Karpas-422 (cell line): ENCODE results near the gene UCP2. TPM values are rescaled to one million over a fixed set of nuclear protein-coding genes. Genes with fewer than 3 reads are reported as not detected.

Experiments
- DNase-seq: peaks from one replicate; pipeline ENCODE4 v3.0.0-alpha.2; 2015
- H2AFZ ChIP-seq: fragments of 200-600 bp; sonication (generic); 2 replicates; pipeline ENCODE4 v1.6.1; 2014; ENCODE audit warnings: antibody characterized with exemption, low read length, mixed read lengths
- H3K27ac ChIP-seq: fragments of 200-600 bp; sonication (generic); 2 replicates; pipeline ENCODE4 v1.5.1; 2014; ENCODE audit warnings: mild to moderate bottlenecking, low read length, moderate library complexity
- H3K27me3 ChIP-seq: fragments of 200-600 bp; sonication (generic); 2 replicates; pipeline ENCODE4 v1.6.1; 2014; ENCODE audit warnings: low read length, mixed read lengths
- H3K36me3 ChIP-seq: fragments of 200-600 bp; sonication (generic); 2 replicates; pipeline ENCODE4 v1.6.1; 2014; ENCODE audit warnings: low read length, mixed read lengths; ENCODE audit not compliant: insufficient read depth
- H3K4me1 ChIP-seq: fragments of 200-600 bp; sonication (generic); 2 replicates; pipeline ENCODE4 v1.6.1; 2014; ENCODE audit warnings: mild to moderate bottlenecking, low read length, mixed read lengths
- H3K4me2 ChIP-seq: fragments of 200-600 bp; sonication (generic); 2 replicates; pipeline ENCODE4 v1.6.1; 2014; ENCODE audit warnings: low read length, low read depth, mild to moderate bottlenecking; ENCODE audit not compliant: poor library complexity, severe bottlenecking
- H3K4me3 ChIP-seq: fragments of 200-600 bp; sonication (generic); 2 replicates; pipeline ENCODE4 v1.5.1; 2014; ENCODE audit warnings: mild to moderate bottlenecking, antibody characterized with exemption, low read length, mixed read lengths
- H3K79me2 ChIP-seq: fragments of 200-600 bp; sonication (generic); 2 replicates; pipeline ENCODE4 v1.6.1; 2014; ENCODE audit warnings: mild to moderate bottlenecking, low read length, mixed read lengths
- H3K9ac ChIP-seq: fragments of 200-600 bp; sonication (generic); 2 replicates; pipeline ENCODE4 v1.6.0; 2014; ENCODE audit warnings: low read length
- H3K9me2 ChIP-seq: fragments of 200-600 bp; sonication (generic), shearing (Covaris generic); replicated peaks from 2 replicates; pipeline ENCODE4 v1.6.0; 2014; ENCODE audit warnings: mild to moderate bottlenecking, low read length, moderate library complexity; ENCODE audit not compliant: insufficient read depth
- H3K9me3 ChIP-seq: fragments of 300-700, 200-600 bp; sonication (generic); 2 replicates; pipeline ENCODE4 v1.6.1; 2014; ENCODE audit warnings: low read length, mixed read lengths
- H4K20me1 ChIP-seq: fragments of 200-600 bp; sonication (generic); 2 replicates; pipeline ENCODE4 v1.6.1; 2014; ENCODE audit warnings: mild to moderate bottlenecking, antibody characterized with exemption, low read length, low read depth; ENCODE audit not compliant: insufficient read depth
- total RNA-seq: library from RNA; depleted of rRNA; stranded (reverse); fragments of >200 nt; shearing (Covaris generic); gene quantifications from 2 replicates; pipeline ENCODE4 v1.2.3, GENCODE V29; 2014; ENCODE audit warnings: low replicate concordance

Gene UCP2
- total RNA-seq, 1 experiment from 2014 or later: 274 TPM

DNA sequence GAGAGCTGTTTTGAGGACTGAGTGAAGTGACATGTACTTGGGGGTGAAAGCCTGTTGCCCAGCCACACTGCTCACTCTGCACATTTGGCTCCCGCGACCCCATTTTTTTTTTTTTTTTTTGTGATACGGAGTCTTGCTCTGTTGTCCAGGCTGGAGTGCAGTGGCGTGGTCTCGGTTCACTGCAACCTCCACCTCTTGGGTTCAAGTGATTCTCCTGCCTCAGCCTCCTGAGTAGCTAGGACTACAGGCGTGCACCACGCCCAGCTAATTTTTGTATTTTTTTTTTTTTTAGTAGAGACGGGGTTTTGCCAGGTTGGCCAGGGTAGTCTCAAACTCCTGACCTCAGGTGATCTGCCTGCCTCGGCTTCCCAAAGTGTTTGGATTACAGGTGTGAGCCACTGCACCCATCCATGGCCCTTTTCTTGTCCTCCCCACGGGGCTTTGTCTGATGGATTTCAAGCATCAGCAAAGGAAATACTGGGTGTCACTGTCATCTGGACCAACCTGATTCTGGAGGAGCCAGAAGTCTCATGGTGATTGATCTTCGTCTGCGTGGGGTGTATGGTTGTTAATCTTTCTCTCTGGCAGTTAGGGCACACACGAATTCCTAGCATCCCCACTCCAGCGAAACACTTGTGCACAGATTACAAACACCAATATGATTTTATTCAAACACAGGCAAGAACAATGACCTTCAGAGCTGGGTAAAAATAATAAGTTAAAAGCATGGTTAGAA is 29.6 kb upstream of the UCP2 start:
- H2AFZ ChIP-seq: no peak overlapping the region
- peaks cover 30% of the 10 kb centered on the region for H3K4me1 ChIP-seq
- no peak overlapping the region for H3K4me3 ChIP-seq
- peaks cover 8% of the 10 kb centered on the region; the same call in 1 of the 2 replicates for H3K36me3 ChIP-seq
- H3K9me3 ChIP-seq: no peaks in the 10 kb centered on the region
- H3K9me2 ChIP-seq: no peaks in the 10 kb centered on the region
- no peak overlapping the region for H3K9ac ChIP-seq
- no peaks in the 10 kb centered on the region for H3K27me3 ChIP-seq
- no peaks in the 10 kb centered on the region for H3K79me2 ChIP-seq
- no peak overlapping the region for H3K27ac ChIP-seq
- H4K20me1 ChIP-seq: 0 out of 2 replicates have a peak, but pooled peaks cover 4% of the 10 kb centered on the region
- DNase-seq: no peak
- no peak overlapping the region for H3K4me2 ChIP-seq

- H3K27me3 ChIP-seq: no peaks in the 10 kb centered on the region
- H3K4me1 ChIP-seq: peaks cover 30% of the 10 kb centered on the region
- no peak for DNase-seq
- H3K79me2 ChIP-seq: no peaks in the 10 kb centered on the region
- H3K4me3 ChIP-seq: no peak overlapping the region
- H3K9me2 ChIP-seq: no peaks in the 10 kb centered on the region
- H3K36me3 ChIP-seq: peaks cover under 1% of the 10 kb centered on the region; the same call in 1 of the 2 replicates
- H3K9ac ChIP-seq: no peak overlapping the region
- no peak overlapping the region for H3K27ac ChIP-seq
- 0 out of 2 replicates have a peak, but pooled peaks cover 4% of the 10 kb centered on the region for H4K20me1 ChIP-seq
- no peak overlapping the region for H3K4me2 ChIP-seq
- no peak overlapping the region for H2AFZ ChIP-seq
- no peaks in the 10 kb centered on the region for H3K9me3 ChIP-seq
These were observed 28.9 kb upstream of the UCP2 start for GRCh38 chr11:74011360-74012073.

DNA sequence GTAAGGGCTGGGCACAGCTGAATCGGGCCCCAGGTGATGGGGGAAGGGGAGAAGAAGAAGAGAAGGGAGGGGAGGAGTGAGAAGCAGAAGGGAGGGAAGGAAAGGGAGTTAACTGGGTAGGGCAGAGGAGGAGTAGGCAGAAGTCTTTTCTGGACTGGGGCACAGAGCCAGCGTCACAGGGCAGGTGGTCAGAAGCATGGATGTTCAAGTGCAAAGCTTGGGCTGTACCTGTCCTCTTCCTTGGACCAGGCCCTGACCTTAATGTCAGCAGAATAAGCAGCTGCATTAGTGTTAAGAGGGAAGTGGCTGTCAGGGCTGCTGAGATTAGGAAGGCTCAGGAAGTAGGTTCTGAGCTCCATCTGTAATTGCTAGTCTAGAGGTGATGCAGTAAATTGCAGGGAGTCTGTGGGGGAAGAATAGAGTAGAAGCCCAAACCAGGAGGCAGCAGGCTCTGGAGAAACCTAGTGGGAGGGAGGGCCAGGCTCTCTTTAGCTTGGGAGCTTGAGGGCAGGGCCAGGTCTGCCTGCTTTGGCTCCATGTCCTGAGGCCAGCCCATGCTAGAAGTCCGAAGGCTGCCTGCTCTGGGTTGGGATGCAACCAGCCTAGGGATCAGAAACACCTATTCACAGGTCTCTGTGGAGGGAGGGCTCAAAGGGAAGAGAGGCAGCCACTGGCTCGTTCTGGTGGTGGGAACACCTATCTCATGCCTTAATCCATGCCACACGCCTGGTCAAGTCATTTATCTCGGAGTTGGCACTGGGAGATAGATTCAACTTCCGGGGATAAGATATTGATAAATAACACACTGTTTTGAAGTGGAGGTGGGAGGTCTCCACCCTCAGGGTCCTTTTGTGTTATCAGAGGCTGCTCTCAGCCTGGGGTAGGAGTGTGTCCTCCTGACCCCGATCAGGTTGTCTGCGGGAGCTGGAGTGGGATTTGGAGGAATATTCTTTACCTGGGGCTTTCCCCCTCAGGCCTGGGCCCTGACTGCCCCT is 28.0 kb upstream of the UCP2 start:
- Histone ChIP-seq H3K4me3 (no peak overlapping the region), H3K27ac (no peak overlapping the region)
- DNase-seq: no peak

DNA sequence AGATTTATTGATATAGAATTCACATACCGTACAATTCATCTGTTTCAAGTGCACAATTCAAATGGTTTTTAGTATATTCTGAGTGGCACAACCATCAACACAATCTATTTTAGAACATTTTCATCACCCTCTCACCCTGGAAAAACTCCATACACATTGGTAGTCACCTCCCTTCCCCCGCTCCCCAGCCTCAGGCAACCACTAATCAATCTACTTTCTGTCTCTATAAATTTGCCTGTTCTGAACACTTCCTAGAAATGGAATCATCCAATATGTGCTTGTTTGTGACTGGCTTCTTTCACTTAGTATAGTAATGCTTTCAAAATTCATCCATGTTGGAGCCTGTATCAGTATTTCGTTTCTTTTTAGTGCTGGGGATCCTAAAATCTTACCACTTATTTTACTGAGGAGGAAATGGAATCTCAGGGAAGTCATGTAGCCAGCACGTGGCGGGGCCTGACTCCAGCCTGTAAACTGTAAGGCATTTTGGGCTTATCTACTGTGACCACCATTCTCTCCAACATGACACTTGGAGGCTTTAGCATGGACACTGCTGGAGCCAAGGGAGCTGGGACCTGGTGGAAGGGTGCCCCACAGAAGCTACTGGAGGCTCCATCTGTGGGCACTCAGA is 27.1 kb upstream of the UCP2 start:
- Histone ChIP-seq H3K27ac (no peak overlapping the region), H3K9me3 (no peaks in the 10 kb centered on the region), H3K4me3 (no peak overlapping the region), H3K4me1 (peaks cover 30% of the 10 kb centered on the region), H2AFZ (no peak overlapping the region), H4K20me1 (0 out of 2 replicates have a peak, but pooled peaks cover 4% of the 10 kb centered on the region), H3K27me3 (no peaks in the 10 kb centered on the region), H3K79me2 (no peaks in the 10 kb centered on the region), H3K9ac (no peak overlapping the region), H3K4me2 (no peak overlapping the region), H3K9me2 (no peaks in the 10 kb centered on the region), H3K36me3 (no peaks in the 10 kb centered on the region; the same call in 1 of the 2 replicates)
- DNase-seq: no peak

More for the DNA sequence above, 28.0 kb upstream of the UCP2 start:
- Histone ChIP-seq H3K4me1 (peaks cover 30% of the 10 kb centered on the region), H2AFZ (no peak overlapping the region), H3K9me3 (no peaks in the 10 kb centered on the region), H3K36me3 (no peaks in the 10 kb centered on the region; the same call in 1 of the 2 replicates), H3K4me2 (no peak overlapping the region), H3K9ac (no peak overlapping the region), H3K79me2 (no peaks in the 10 kb centered on the region), H4K20me1 (0 out of 2 replicates have a peak, but pooled peaks cover 4% of the 10 kb centered on the region), H3K9me2 (no peaks in the 10 kb centered on the region), H3K27me3 (no peaks in the 10 kb centered on the region)

DNA sequence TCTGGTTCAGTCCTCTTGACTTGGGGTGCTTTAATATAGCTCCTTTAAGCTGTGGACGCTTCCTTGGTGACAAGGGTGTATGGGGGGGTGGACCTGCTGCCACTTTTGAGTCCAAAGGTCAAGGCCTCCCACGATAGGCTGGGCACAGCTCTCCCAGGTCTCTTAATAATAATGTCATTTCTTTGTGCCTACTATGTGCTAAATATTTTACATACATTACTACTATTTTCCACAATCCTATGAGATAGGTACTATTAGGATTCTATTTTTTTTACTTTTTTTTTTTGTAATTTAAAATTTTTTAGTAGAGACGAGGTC is 26.5 kb upstream of the UCP2 start:
- Histone ChIP-seq H3K27ac (no peak overlapping the region), H3K9me2 (no peaks in the 10 kb centered on the region), H3K4me3 (no peak overlapping the region), H3K36me3 (no peaks in the 10 kb centered on the region; the same call in 1 of the 2 replicates), H3K4me1 (peaks cover 30% of the 10 kb centered on the region), H3K79me2 (no peaks in the 10 kb centered on the region), H3K9me3 (no peaks in the 10 kb centered on the region), H3K9ac (no peak overlapping the region), H2AFZ (no peak overlapping the region), H3K27me3 (no peaks in the 10 kb centered on the region), H4K20me1 (0 out of 2 replicates have a peak, but pooled peaks cover 4% of the 10 kb centered on the region), H3K4me2 (no peak overlapping the region)
- no peak for DNase-seq

DNA sequence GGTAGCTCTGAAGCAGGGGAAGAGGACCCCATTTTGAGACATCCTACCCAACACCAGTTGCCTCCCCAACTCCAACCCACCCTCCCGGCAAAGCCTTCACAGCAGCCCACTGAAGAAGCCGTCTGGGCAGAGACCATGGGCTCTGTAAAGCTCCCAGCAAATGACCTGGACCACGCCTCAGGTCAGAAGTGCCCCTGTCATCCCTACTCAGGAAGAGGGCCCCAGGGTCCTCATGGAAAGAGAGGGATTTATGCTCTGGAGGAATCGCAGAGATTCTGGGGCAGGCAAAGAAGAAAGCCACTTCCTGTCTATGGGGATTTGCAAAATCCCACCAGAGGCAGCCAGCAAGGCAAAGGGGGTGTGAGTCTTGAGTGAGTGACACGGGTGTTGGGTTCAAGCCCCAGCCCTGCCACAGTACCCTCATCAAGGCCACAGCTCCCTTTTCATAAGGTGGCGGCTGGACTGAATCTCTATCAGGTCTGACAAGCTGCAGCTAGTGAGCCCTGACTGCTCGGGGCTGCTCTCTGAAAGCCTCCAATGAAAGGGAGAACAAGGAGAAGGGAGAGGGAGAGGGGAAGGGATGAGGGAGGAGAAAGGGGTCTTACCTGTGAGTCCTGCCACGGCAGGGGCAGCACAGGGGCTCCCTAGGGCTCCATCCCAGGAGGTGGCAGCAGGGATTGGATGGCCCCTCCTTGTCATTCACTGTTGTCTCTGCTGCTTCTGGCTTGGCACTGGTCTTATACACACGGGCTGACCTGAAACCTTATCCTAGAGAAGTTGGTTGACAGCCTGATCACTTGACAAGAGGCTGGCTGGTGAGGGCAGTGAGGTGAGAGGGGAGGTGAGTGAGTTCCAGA is 26.0 kb upstream of the UCP2 start, which contains the start of gene UCP3:
Gene UCP3 (minus strand): TSS at position 713 of the 857 bp plus-strand sequence. CDS start 2,043 bp downstream, outside the sequence.
- Histone ChIP-seq H3K36me3 (no peaks in the 10 kb centered on the region; the same call in 1 of the 2 replicates), H3K79me2 (no peaks in the 10 kb centered on the region), H3K4me1 (peaks cover 30% of the 10 kb centered on the region), H3K4me3 (no peak within 1 kb of the TSS), H3K4me2 (no peak within 1 kb of the TSS), H3K9me3 (no peaks in the 10 kb centered on the region), H4K20me1 (0 out of 2 replicates have a peak, but pooled peaks cover 4% of the 10 kb centered on the region), H3K27me3 (no peaks in the 10 kb centered on the region), H3K27ac (no peak within 1 kb of the TSS), H3K9ac (no peak within 1 kb of the TSS), H3K9me2 (no peaks in the 10 kb centered on the region), H2AFZ (no peak within 1 kb of the TSS)
- DNase-seq: no peak
